T-helper 2 cell treated with Interferon-gamma antibody and Interleukin-4, amounts not matched to agents 5 μg/mL and 100 μg/mL, for 36 hours (primary cell): ENCODE measurements around the gene PIEZO2.

ENCODE experiments used
- DNase-seq: peaks from one replicate; pipeline ENCODE4 v3.0.0; 2021; ENCODE audit warnings: low spot score
- H3K27ac Mint-ChIP-seq: one replicate; pipeline ENCODE4 v1.8.0; 2021; ENCODE audit warnings: mild to moderate bottlenecking, mixed read lengths
- H3K27me3 Mint-ChIP-seq: one replicate; pipeline ENCODE4 v1.8.0; 2021; ENCODE audit warnings: low read depth, mixed read lengths
- H3K36me3 Mint-ChIP-seq: one replicate; pipeline ENCODE4 v1.8.0; 2021; ENCODE audit warnings: low read depth, mixed read lengths
- H3K4me1 Mint-ChIP-seq: one replicate; pipeline ENCODE4 v1.8.0; 2021; ENCODE audit warnings: low read depth, mixed read lengths
- H3K4me3 Mint-ChIP-seq: one replicate; pipeline ENCODE4 v1.8.0; 2022; ENCODE audit warnings: mild to moderate bottlenecking, moderate library complexity, mixed read lengths
- H3K9me3 Mint-ChIP-seq: one replicate; pipeline ENCODE4 v1.8.0; 2021; ENCODE audit warnings: mixed read lengths

Gene PIEZO2

GRCh38 chr18:11029021-11029420, 120.3 kb downstream of the PIEZO2 start:
- no peak overlapping the region for H3K27ac Mint-ChIP-seq
- H3K4me1 Mint-ChIP-seq = no peaks in the 10 kb centered on the region
- no peaks in the 10 kb centered on the region for H3K9me3 Mint-ChIP-seq
- H3K36me3 Mint-ChIP-seq = no peaks in the 10 kb centered on the region
- no peaks in the 10 kb centered on the region for H3K27me3 Mint-ChIP-seq
- no peak overlapping the region for H3K4me3 Mint-ChIP-seq
- DNase-seq = no peak

GRCh38 chr18:11027862-11028261, 121.5 kb downstream of the PIEZO2 start:
- Mint-ChIP-seq H3K36me3 (no peaks in the 10 kb centered on the region), H3K27me3 (no peaks in the 10 kb centered on the region)
- no peak for DNase-seq

GRCh38 chr18:11025671-11026070, 123.7 kb downstream of the PIEZO2 start:
- no peak overlapping the region for H3K27ac Mint-ChIP-seq
- H3K4me1 Mint-ChIP-seq = no peaks in the 10 kb centered on the region
- no peaks in the 10 kb centered on the region for H3K36me3 Mint-ChIP-seq
- no peaks in the 10 kb centered on the region for H3K9me3 Mint-ChIP-seq
- DNase-seq = no peak
- H3K4me3 Mint-ChIP-seq = no peak overlapping the region
- no peaks in the 10 kb centered on the region for H3K27me3 Mint-ChIP-seq

More at GRCh38 chr18:11027862-11028261, 121.5 kb downstream of the PIEZO2 start:
- no peak overlapping the region for H3K27ac Mint-ChIP-seq
- H3K9me3 Mint-ChIP-seq = no peaks in the 10 kb centered on the region
- H3K4me3 Mint-ChIP-seq = no peak overlapping the region
- H3K4me1 Mint-ChIP-seq = no peaks in the 10 kb centered on the region

- no peak overlapping the region for H3K4me3 Mint-ChIP-seq
- DNase-seq = no peak
- H3K36me3 Mint-ChIP-seq = no peaks in the 10 kb centered on the region
- no peaks in the 10 kb centered on the region for H3K4me1 Mint-ChIP-seq
- no peak overlapping the region for H3K27ac Mint-ChIP-seq
- H3K9me3 Mint-ChIP-seq = no peaks in the 10 kb centered on the region
- no peaks in the 10 kb centered on the region for H3K27me3 Mint-ChIP-seq
These were observed 124.3 kb downstream of the PIEZO2 start for GRCh38 chr18:11024928-11025669.

GRCh38 chr18:11021477-11021876, 127.9 kb downstream of the PIEZO2 start:
- no peak for DNase-seq
- no peak overlapping the region for H3K27ac Mint-ChIP-seq
- H3K27me3 Mint-ChIP-seq = no peaks in the 10 kb centered on the region
- no peaks in the 10 kb centered on the region for H3K9me3 Mint-ChIP-seq
- H3K4me1 Mint-ChIP-seq = no peaks in the 10 kb centered on the region
- no peaks in the 10 kb centered on the region for H3K36me3 Mint-ChIP-seq
- H3K4me3 Mint-ChIP-seq = no peak overlapping the region

GRCh38 chr18:11020877-11021414, 128.4 kb downstream of the PIEZO2 start:
- no peaks in the 10 kb centered on the region for H3K9me3 Mint-ChIP-seq
- H3K36me3 Mint-ChIP-seq = no peaks in the 10 kb centered on the region
- H3K4me1 Mint-ChIP-seq = no peaks in the 10 kb centered on the region
- H3K4me3 Mint-ChIP-seq = no peak overlapping the region
- H3K27ac Mint-ChIP-seq = no peak overlapping the region
- no peak for DNase-seq
- H3K27me3 Mint-ChIP-seq = no peaks in the 10 kb centered on the region

GRCh38 chr18:11020161-11020853, 129.1 kb downstream of the PIEZO2 start:
- no peak for DNase-seq
- Mint-ChIP-seq H3K9me3 (no peaks in the 10 kb centered on the region), H3K4me1 (no peaks in the 10 kb centered on the region), H3K36me3 (no peaks in the 10 kb centered on the region), H3K27ac (no peak overlapping the region), H3K27me3 (no peaks in the 10 kb centered on the region), H3K4me3 (no peak overlapping the region)

- Mint-ChIP-seq H3K27me3 (no peaks in the 10 kb centered on the region), H3K36me3 (no peaks in the 10 kb centered on the region), H3K27ac (no peak overlapping the region), H3K4me3 (no peak overlapping the region), H3K9me3 (no peaks in the 10 kb centered on the region), H3K4me1 (no peaks in the 10 kb centered on the region)
- no peak for DNase-seq
These were observed 129.9 kb downstream of the PIEZO2 start for GRCh38 chr18:11019295-11020105.

GRCh38 chr18:11009869-11010268, 139.5 kb downstream of the PIEZO2 start:
- no peaks in the 10 kb centered on the region for H3K36me3 Mint-ChIP-seq
- H3K27me3 Mint-ChIP-seq = no peaks in the 10 kb centered on the region
- H3K9me3 Mint-ChIP-seq = no peaks in the 10 kb centered on the region
- H3K4me1 Mint-ChIP-seq = no peaks in the 10 kb centered on the region
- DNase-seq = no peak
- H3K4me3 Mint-ChIP-seq = no peak overlapping the region
- no peak overlapping the region for H3K27ac Mint-ChIP-seq

GRCh38 chr18:11009147-11009546, 140.2 kb downstream of the PIEZO2 start:
- no peak for DNase-seq
- H3K36me3 Mint-ChIP-seq = no peaks in the 10 kb centered on the region
- no peaks in the 10 kb centered on the region for H3K27me3 Mint-ChIP-seq
- H3K27ac Mint-ChIP-seq = no peak overlapping the region
- no peak overlapping the region for H3K4me3 Mint-ChIP-seq
- H3K4me1 Mint-ChIP-seq = no peaks in the 10 kb centered on the region
- no peaks in the 10 kb centered on the region for H3K9me3 Mint-ChIP-seq

- no peak for DNase-seq
- Mint-ChIP-seq H3K4me1 (no peaks in the 10 kb centered on the region), H3K27me3 (no peaks in the 10 kb centered on the region), H3K9me3 (no peaks in the 10 kb centered on the region), H3K4me3 (no peak overlapping the region), H3K27ac (no peak overlapping the region), H3K36me3 (no peaks in the 10 kb centered on the region)
These were observed 140.9 kb downstream of the PIEZO2 start for GRCh38 chr18:11008505-11008904.

GRCh38 chr18:11005528-11005927, 143.8 kb downstream of the PIEZO2 start:
- no peaks in the 10 kb centered on the region for H3K9me3 Mint-ChIP-seq
- H3K36me3 Mint-ChIP-seq = no peaks in the 10 kb centered on the region
- no peak for DNase-seq
- H3K4me3 Mint-ChIP-seq = no peak overlapping the region
- H3K27ac Mint-ChIP-seq = no peak overlapping the region
- no peaks in the 10 kb centered on the region for H3K4me1 Mint-ChIP-seq
- H3K27me3 Mint-ChIP-seq = no peaks in the 10 kb centered on the region

- H3K4me3 Mint-ChIP-seq = no peak overlapping the region
- H3K36me3 Mint-ChIP-seq = no peaks in the 10 kb centered on the region
- no peaks in the 10 kb centered on the region for H3K4me1 Mint-ChIP-seq
- no peaks in the 10 kb centered on the region for H3K9me3 Mint-ChIP-seq
- DNase-seq = no peak
- no peaks in the 10 kb centered on the region for H3K27me3 Mint-ChIP-seq
- H3K27ac Mint-ChIP-seq = no peak overlapping the region
These were observed 144.4 kb downstream of the PIEZO2 start for GRCh38 chr18:11004951-11005350.

- no peak overlapping the region for H3K4me3 Mint-ChIP-seq
- no peaks in the 10 kb centered on the region for H3K4me1 Mint-ChIP-seq
- DNase-seq = no peak
- H3K9me3 Mint-ChIP-seq = no peaks in the 10 kb centered on the region
- no peaks in the 10 kb centered on the region for H3K36me3 Mint-ChIP-seq
- no peak overlapping the region for H3K27ac Mint-ChIP-seq
- H3K27me3 Mint-ChIP-seq = no peaks in the 10 kb centered on the region
These were observed 145.1 kb downstream of the PIEZO2 start for GRCh38 chr18:11004294-11004693.
